ENCODE measurements around the gene CSRP2.

The CSRP2 gene

GRCh38 chr12:76895796-76896195 is 17.0 kb upstream of the CSRP2 start:
- no peak for DNase-seq

GRCh38 chr12:76891609-76892008 is 12.8 kb upstream of the CSRP2 start:
- no peak for DNase-seq

GRCh38 chr12:76890151-76891143 is 11.6 kb upstream of the CSRP2 start:
- DNase-seq, result peak in 2 of 58 donors; percentile 2 to 6

GRCh38 chr12:76888775-76889174 is 10.0 kb upstream of the CSRP2 start:
- no peak for DNase-seq

GRCh38 chr12:76883811-76884210 is 5.0 kb upstream of the CSRP2 start:
- no peak for DNase-seq

GRCh38 chr12:76883151-76883550 is 4.3 kb upstream of the CSRP2 start:
- DNase-seq, result no peak

GRCh38 chr12:76882367-76882766 is 3.5 kb upstream of the CSRP2 start:
- DNase-seq, result no peak

GRCh38 chr12:76881142-76881541 is 2.3 kb upstream of the CSRP2 start:
- DNase-seq, result no peak

- no peak for DNase-seq
These were observed 1.8 kb upstream of the CSRP2 start for GRCh38 chr12:76880519-76881023.

GRCh38 chr12:76879710-76880518 is 1.1 kb upstream of the CSRP2 start:
- no peak for DNase-seq

GRCh38 chr12:76878099-76878898 is 520 bp downstream of the CSRP2 start:
- peak in 4 of 58 donors; percentile 19 to 49 (median 36) for DNase-seq

- no peak for DNase-seq
These were observed 2.1 kb downstream of the CSRP2 start for GRCh38 chr12:76876696-76877229.

- no peak for DNase-seq
These were observed 4.2 kb downstream of the CSRP2 start for GRCh38 chr12:76874491-76875190.

- DNase-seq, result no peak
These were observed 4.8 kb downstream of the CSRP2 start for GRCh38 chr12:76874027-76874426.

GRCh38 chr12:76872415-76872814 is 6.4 kb downstream of the CSRP2 start:
- no peak for DNase-seq

GRCh38 chr12:76871742-76872141 is 7.1 kb downstream of the CSRP2 start:
- DNase-seq, result no peak

- no peak for DNase-seq
These were observed 7.7 kb downstream of the CSRP2 start for GRCh38 chr12:76871082-76871481.

GRCh38 chr12:76866726-76867125 is 12.1 kb downstream of the CSRP2 start:
- DNase-seq, result no peak

GRCh38 chr12:76866151-76866567 is 12.7 kb downstream of the CSRP2 start:
- peak in 1 of 58 donors; percentile 2 for DNase-seq

- no peak for DNase-seq
These were observed 13.9 kb downstream of the CSRP2 start for GRCh38 chr12:76864791-76865400.

Data from anterior cingulate cortex (tissue), 58 donors.